HG02852 (cell line): ENCODE data around the gene GGCX.
A peak's percentile ranks its signal among the peaks of the same experiment; 100 is the strongest.
"Not testable (repeated sequence)": the region's sequence is repeated elsewhere in the genome, so short reads cannot be mapped to it uniquely, and the experiment has no call there.

ENCODE experiments used
- ATAC-seq: cut with Tn5 transposase; IDR thresholded peaks from one replicate; pipeline ENCODE4 v1.9.1; 2021; ENCODE audit warnings: mild to moderate bottlenecking, moderate library complexity; ENCODE audit not compliant: unreplicated experiment

GGCX gene

GRCh38 chr2:85594715-85595300, 33.5 kb upstream of the GGCX start:
- no peak for ATAC-seq

GRCh38 chr2:85593023-85593422, 31.7 kb upstream of the GGCX start:
- ATAC-seq: no peak

- ATAC-seq: not testable (repeated sequence)
These were observed 31.0 kb upstream of the GGCX start for GRCh38 chr2:85592299-85592698.

- no peak for ATAC-seq
These were observed 30.3 kb upstream of the GGCX start for GRCh38 chr2:85591563-85591962.

- ATAC-seq: no peak
These were observed 29.7 kb upstream of the GGCX start for GRCh38 chr2:85590950-85591349.

- no peak for ATAC-seq
These were observed 28.9 kb upstream of the GGCX start for GRCh38 chr2:85589982-85590791.

GRCh38 chr2:85589181-85589580, 27.9 kb upstream of the GGCX start:
- no peak for ATAC-seq

- no peak for ATAC-seq
These were observed 27.4 kb upstream of the GGCX start for GRCh38 chr2:85588645-85589044.

- no peak for ATAC-seq
These were observed 26.9 kb upstream of the GGCX start for GRCh38 chr2:85588236-85588635.

GRCh38 chr2:85585781-85586105, 24.4 kb upstream of the GGCX start:
- ATAC-seq: no peak

GRCh38 chr2:85584857-85585780, 23.8 kb upstream of the GGCX start:
- ATAC-seq: peak; percentile 31

GRCh38 chr2:85584354-85584856, 23.1 kb upstream of the GGCX start, which contains the start of gene VAMP5:
TSS of gene VAMP5 (plus strand) at chr2:85584431. CDS start at chr2:85584491, 60 bp downstream.
- ATAC-seq: peak; percentile 30

- peak; percentile 66 for ATAC-seq
These were observed 22.5 kb upstream of the GGCX start for GRCh38 chr2:85583667-85584353.

- ATAC-seq: no peak
These were observed 21.2 kb upstream of the GGCX start for GRCh38 chr2:85582492-85582891.

GRCh38 chr2:85580206-85580605, 18.9 kb upstream of the GGCX start:
- no peak for ATAC-seq

- no peak for ATAC-seq
These were observed 18.1 kb upstream of the GGCX start for GRCh38 chr2:85579266-85579935.

GRCh38 chr2:85578243-85579180, 17.2 kb upstream of the GGCX start:
- peak; percentile 36 for ATAC-seq

- ATAC-seq: peak; percentile 76
These were observed 16.3 kb upstream of the GGCX start, which contains the start of gene VAMP8 for GRCh38 chr2:85577386-85578242. TSS of gene VAMP8 (plus strand) at chr2:85577586. CDS start at chr2:85577647, 61 bp downstream.
